Stomach smooth muscle (tissue), 2 donors: ENCODE measurements around the gene RBCK1.
"Not testable (repeated sequence)": the region's sequence is repeated elsewhere in the genome, so short reads cannot be mapped to it uniquely, and the experiment has no call there.

Experiments
- H3K27ac ChIP-seq: one replicate; pipeline ENCODE4 v1.7.0; 2013; ENCODE audit warnings: mild to moderate bottlenecking, low read length, inconsistent platforms
- H3K27me3 ChIP-seq, 2 donors: one replicate each; pipeline ENCODE4 v1.7.0; 2013; ENCODE audit warnings: low read length in 2 of 2; ENCODE audit not compliant: insufficient read depth in 2 of 2, control insufficient read depth in 1 of 2
- H3K36me3 ChIP-seq, 2 donors: one replicate each; pipeline ENCODE4 v1.7.0; 2013; ENCODE audit warnings: low read length in 2 of 2; ENCODE audit not compliant: control insufficient read depth in 2 of 2, insufficient read depth in 2 of 2
- H3K4me1 ChIP-seq: one replicate; pipeline ENCODE4 v1.7.0; 2013; ENCODE audit warnings: low read length; ENCODE audit not compliant: control insufficient read depth, insufficient read depth
- H3K4me3 ChIP-seq, 2 donors: one replicate each; pipeline ENCODE4 v1.7.0; 2013; ENCODE audit warnings: low read length in 2 of 2
- H3K9ac ChIP-seq, 2 donors: one replicate each; pipeline ENCODE4 v1.7.0; 2013; ENCODE audit warnings: low read length in 2 of 2, mild to moderate bottlenecking in 1 of 2
- H3K9me3 ChIP-seq, 2 donors: one replicate each; pipeline ENCODE4 v1.7.0; 2013; ENCODE audit warnings: low read length in 2 of 2; ENCODE audit not compliant: control insufficient read depth in 2 of 2
- donor health status: healthy.
- donor health status: Pancreatic carcinoma.

The RBCK1 gene

GRCh38 chr20:443223-443775, 35.2 kb downstream of the RBCK1 start:
- Histone ChIP-seq H3K9me3 (no peaks in the 10 kb centered on the region), H3K4me1 (peaks cover 2% of the 10 kb centered on the region), H3K4me3 (no peak overlapping the region), H3K9ac (no peak overlapping the region), H3K36me3 (peaks cover 36 to 51% of the 10 kb centered on the region in 2 donors), H3K27me3 (no peaks in the 10 kb centered on the region), H3K27ac (no peak overlapping the region)

GRCh38 chr20:444117-444516, 36.0 kb downstream of the RBCK1 start:
- Histone ChIP-seq H3K9ac (no peak overlapping the region), H3K4me1 (peaks cover 2% of the 10 kb centered on the region), H3K4me3 (no peak overlapping the region), H3K9me3 (no peaks in the 10 kb centered on the region), H3K27ac (no peak overlapping the region), H3K27me3 (no peaks in the 10 kb centered on the region), H3K36me3 (peaks cover 31 to 43% of the 10 kb centered on the region in 2 donors)

DNA sequence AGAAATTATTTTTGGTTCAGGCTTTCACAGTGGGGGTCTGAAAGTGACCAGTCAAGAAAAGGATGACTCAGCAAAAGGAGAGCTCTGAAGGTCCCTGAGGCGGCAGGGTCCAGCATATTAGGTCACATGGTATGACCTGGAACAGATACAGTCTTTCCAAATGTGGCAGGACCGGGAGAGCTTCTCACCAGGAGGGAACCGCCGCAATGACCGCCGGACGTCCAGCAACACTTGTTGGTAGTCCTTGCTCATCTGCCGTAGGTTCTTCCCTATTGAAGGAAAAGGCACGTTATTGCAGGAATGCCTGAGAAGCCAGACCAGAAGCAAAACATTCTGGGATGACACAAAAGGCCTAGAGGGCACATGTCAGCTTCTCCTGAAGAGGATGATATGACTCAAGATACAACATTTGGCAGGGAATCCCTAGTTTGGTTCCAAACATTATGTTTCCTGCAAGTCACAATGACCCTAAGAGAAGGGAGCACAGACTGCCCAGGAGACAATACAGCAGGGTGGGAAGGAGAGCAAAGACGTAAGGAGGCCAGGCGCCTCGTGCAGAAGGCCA, 36.8 kb downstream of the RBCK1 start:
- H3K9me3 ChIP-seq, result no peaks in the 10 kb centered on the region
- no peak overlapping the region for H3K9ac ChIP-seq
- H3K27me3 ChIP-seq, result no peaks in the 10 kb centered on the region
- H3K27ac ChIP-seq, result no peak overlapping the region
- H3K4me1 ChIP-seq, result peaks cover 2% of the 10 kb centered on the region
- H3K4me3 ChIP-seq, result no peak overlapping the region
- H3K36me3 ChIP-seq, result peaks cover 27 to 36% of the 10 kb centered on the region in 2 donors

GRCh38 chr20:445514-446336, 37.6 kb downstream of the RBCK1 start:
- Histone ChIP-seq H3K9ac (no peak overlapping the region), H3K4me3 (no peak overlapping the region), H3K27me3 (no peaks in the 10 kb centered on the region), H3K27ac (no peak overlapping the region), H3K9me3 (no peaks in the 10 kb centered on the region), H3K4me1 (peaks cover 2% of the 10 kb centered on the region), H3K36me3 (peaks cover 20 to 29% of the 10 kb centered on the region in 2 donors)

DNA sequence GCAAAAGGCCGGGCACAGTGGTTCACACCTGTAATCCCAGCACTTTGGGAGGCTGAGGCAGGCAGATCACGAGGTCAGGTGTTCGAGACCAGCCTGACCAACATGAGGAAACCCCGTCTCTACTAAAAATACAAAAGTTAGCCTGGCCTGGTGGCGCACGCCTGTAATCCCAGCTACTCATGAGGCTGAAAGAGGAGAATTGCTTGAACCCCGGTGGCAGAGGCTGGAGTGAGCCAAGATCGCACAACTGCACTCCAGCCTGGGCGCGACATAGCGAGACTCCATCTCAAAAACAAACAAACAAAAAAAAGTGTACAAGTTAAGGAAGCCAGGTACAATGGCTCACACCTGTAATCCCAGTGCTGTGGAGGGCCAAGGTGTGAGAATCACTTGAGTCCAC, 43.9 kb downstream of the RBCK1 start:
- H3K9me3 ChIP-seq, H3K9ac ChIP-seq, H3K4me3 ChIP-seq, H3K27ac ChIP-seq, H3K4me1 ChIP-seq, H3K27me3 ChIP-seq, H3K36me3 ChIP-seq: not testable (repeated sequence)

DNA sequence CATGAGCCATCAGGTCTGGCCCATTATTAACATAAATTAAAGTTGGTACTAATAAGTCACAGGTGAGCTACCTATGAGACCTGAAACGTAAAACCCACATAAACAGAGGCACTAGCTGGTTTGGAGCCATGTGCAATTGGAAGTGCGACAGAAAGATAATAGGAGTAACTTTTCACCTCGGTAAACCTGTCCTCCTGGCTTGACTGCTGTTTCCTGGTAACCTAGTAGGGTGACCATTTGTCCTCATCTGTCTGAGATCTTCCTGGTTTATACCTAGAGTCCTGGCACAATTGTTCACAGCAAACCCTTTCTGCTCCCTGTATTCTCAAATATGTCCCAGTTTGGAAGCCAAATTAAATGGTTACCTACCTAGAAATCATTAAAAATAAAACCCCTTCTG, 46.9 kb downstream of the RBCK1 start:
- Histone ChIP-seq H3K27ac (no peak overlapping the region), H3K4me1 (peaks cover 4% of the 10 kb centered on the region), H3K27me3 (no peaks in the 10 kb centered on the region), H3K36me3 (no peaks in the 10 kb centered on the region), H3K9me3 (no peaks in the 10 kb centered on the region), H3K4me3 (no peak overlapping the region), H3K9ac (no peak overlapping the region)

DNA sequence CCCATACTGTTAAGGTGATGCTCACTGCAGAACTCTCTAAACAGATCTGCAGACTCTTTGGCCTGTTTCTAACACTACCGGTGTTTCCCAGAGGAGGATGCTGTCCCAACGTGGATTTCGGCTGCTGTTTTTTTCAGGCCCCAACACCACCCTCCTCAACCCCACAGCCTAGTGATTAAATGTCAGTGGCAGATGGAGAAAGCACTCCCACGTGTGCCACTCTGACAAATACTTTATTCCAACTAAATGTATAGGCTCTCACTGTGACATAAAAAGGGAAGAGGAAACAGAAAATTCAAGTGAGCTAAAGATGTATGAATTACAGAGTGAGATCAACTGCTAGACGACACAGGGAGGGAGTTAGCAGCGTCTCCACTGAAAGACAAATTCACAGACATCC, 50.7 kb downstream of the RBCK1 start:
- no peaks in the 10 kb centered on the region for H3K36me3 ChIP-seq
- peak overlapping the region in 1 of 2 donors; percentile 21 for H3K9ac ChIP-seq
- H3K9me3 ChIP-seq, result no peaks in the 10 kb centered on the region
- H3K27me3 ChIP-seq, result no peaks in the 10 kb centered on the region
- H3K27ac ChIP-seq, result no peak overlapping the region
- peaks cover 15% of the 10 kb centered on the region for H3K4me1 ChIP-seq
- H3K4me3 ChIP-seq, result no peak overlapping the region

- H3K9ac ChIP-seq, result peak overlapping the region in 1 of 2 donors; percentile 47
- no peaks in the 10 kb centered on the region for H3K36me3 ChIP-seq
- H3K4me3 ChIP-seq, result peak overlapping the region in 1 of 2 donors; percentile 11
- no peaks in the 10 kb centered on the region for H3K9me3 ChIP-seq
- peaks cover 15% of the 10 kb centered on the region for H3K4me1 ChIP-seq
- no peaks in the 10 kb centered on the region for H3K27me3 ChIP-seq
- H3K27ac ChIP-seq, result no peak overlapping the region
Measured at GRCh38 chr20:460180-460579, 52.1 kb downstream of the RBCK1 start.

- H3K27me3 ChIP-seq, result no peaks in the 10 kb centered on the region
- no peak overlapping the region for H3K27ac ChIP-seq
- peak overlapping the region in 1 of 2 donors; percentile 47 for H3K9ac ChIP-seq
- H3K4me3 ChIP-seq, result peak overlapping the region in 1 of 2 donors; percentile 9
- H3K4me1 ChIP-seq, result peaks cover 15% of the 10 kb centered on the region
- H3K9me3 ChIP-seq, result no peaks in the 10 kb centered on the region
- no peaks in the 10 kb centered on the region for H3K36me3 ChIP-seq
Measured at GRCh38 chr20:460707-461106, 52.6 kb downstream of the RBCK1 start.

GRCh38 chr20:461254-462198, 53.4 kb downstream of the RBCK1 start:
- peak overlapping the region; percentile 86 to 88 for H3K4me3 ChIP-seq
- H3K36me3 ChIP-seq, result no peaks in the 10 kb centered on the region
- no peaks in the 10 kb centered on the region for H3K9me3 ChIP-seq
- peak overlapping the region; percentile 75 for H3K27ac ChIP-seq
- peaks cover 15% of the 10 kb centered on the region for H3K4me1 ChIP-seq
- no peaks in the 10 kb centered on the region for H3K27me3 ChIP-seq
- H3K9ac ChIP-seq, result peak overlapping the region; percentile 79 to 86
